Measurements from ENCODE around the gene CFAP410.
A peak's percentile ranks its signal among the peaks of the same experiment; 100 is the strongest.

- TF ChIP-seq, protein P1, sequence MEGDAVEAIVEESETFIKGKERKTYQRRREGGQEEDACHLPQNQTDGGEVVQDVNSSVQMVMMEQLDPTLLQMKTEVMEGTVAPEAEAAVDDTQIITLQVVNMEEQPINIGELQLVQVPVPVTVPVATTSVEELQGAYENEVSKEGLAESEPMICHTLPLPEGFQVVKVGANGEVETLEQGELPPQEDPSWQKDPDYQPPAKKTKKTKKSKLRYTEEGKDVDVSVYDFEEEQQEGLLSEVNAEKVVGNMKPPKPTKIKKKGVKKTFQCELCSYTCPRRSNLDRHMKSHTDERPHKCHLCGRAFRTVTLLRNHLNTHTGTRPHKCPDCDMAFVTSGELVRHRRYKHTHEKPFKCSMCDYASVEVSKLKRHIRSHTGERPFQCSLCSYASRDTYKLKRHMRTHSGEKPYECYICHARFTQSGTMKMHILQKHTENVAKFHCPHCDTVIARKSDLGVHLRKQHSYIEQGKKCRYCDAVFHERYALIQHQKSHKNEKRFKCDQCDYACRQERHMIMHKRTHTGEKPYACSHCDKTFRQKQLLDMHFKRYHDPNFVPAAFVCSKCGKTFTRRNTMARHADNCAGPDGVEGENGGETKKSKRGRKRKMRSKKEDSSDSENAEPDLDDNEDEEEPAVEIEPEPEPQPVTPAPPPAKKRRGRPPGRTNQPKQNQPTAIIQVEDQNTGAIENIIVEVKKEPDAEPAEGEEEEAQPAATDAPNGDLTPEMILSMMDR (IDR thresholded peaks at IDR 0.05; ENCODE audit: low read length): peak; percentile 75
- TF ChIP-seq EZH2 (optimal IDR thresholded peaks at IDR 0.05; ENCODE audit: low read depth, low read length): no peak
These were observed 34.3 kb downstream of the CFAP410 start for GRCh38 chr21:44304877-44305293.

Measured in MM.1S (cell line).